GM12864 (cell line): ENCODE data around the gene GALNT18.

ENCODE experiments used
- DNase-seq: peaks from one replicate; pipeline ENCODE4 v3.0.0-alpha.2; 2011; ENCODE audit warnings: low read depth
- H3K4me3 ChIP-seq: 2 replicates; pipeline ENCODE4 v1.5.1; 2011; ENCODE audit warnings: mild to moderate bottlenecking, low read depth, low read length, control low read depth
- CTCF ChIP-seq: IDR thresholded peaks from 2 replicates; pipeline ENCODE4 v1.5.1; 2011; ENCODE audit warnings: low read depth, mild to moderate bottlenecking, moderate library complexity, low read length, control low read depth, inconsistent platforms; ENCODE audit errors: missing control alignments

The GALNT18 gene

GRCh38 chr11:11486002-11486401, 135.8 kb downstream of the GALNT18 start:
- TF ChIP-seq CTCF, result no peak

GRCh38 chr11:11483627-11484026, 138.2 kb downstream of the GALNT18 start:
- H3K4me3 ChIP-seq, result no peak overlapping the region
- no peak for DNase-seq
- TF ChIP-seq CTCF, result no peak

More at GRCh38 chr11:11486002-11486401, 135.8 kb downstream of the GALNT18 start:
- no peak for DNase-seq
- H3K4me3 ChIP-seq, result no peak overlapping the region

GRCh38 chr11:11482730-11483129, 139.1 kb downstream of the GALNT18 start:
- TF ChIP-seq CTCF, result no peak
- H3K4me3 ChIP-seq, result no peak overlapping the region
- no peak for DNase-seq

- H3K4me3 ChIP-seq, result no peak overlapping the region
- TF ChIP-seq CTCF, result no peak
- DNase-seq, result no peak
Measured at GRCh38 chr11:11481371-11481770, 140.4 kb downstream of the GALNT18 start.

GRCh38 chr11:11480971-11481370, 140.8 kb downstream of the GALNT18 start:
- TF ChIP-seq CTCF, result no peak
- DNase-seq, result no peak

GRCh38 chr11:11478687-11479086, 143.1 kb downstream of the GALNT18 start:
- DNase-seq, result no peak
- TF ChIP-seq CTCF, result peak; percentile 8
- H3K4me3 ChIP-seq, result no peak overlapping the region

More at GRCh38 chr11:11480971-11481370, 140.8 kb downstream of the GALNT18 start:
- no peak overlapping the region for H3K4me3 ChIP-seq

GRCh38 chr11:11477695-11478420, 143.9 kb downstream of the GALNT18 start:
- H3K4me3 ChIP-seq, result no peak overlapping the region
- no peak for DNase-seq

More at GRCh38 chr11:11477695-11478420, 143.9 kb downstream of the GALNT18 start:
- no peak for TF ChIP-seq CTCF
